H1 (cell line): Measurements from ENCODE around the gene TFCP2.

Source experiments
- YY1 ChIP-seq: IDR thresholded peaks from 2 replicates; pipeline ENCODE4 v1.6.1; 2011; ENCODE audit warnings: low read depth, mild to moderate bottlenecking, low read length
- TF ChIP-seq, protein P1 (sequence below): IDR thresholded peaks from 2 replicates; pipeline ENCODE4 v1.6.1; 2011; ENCODE audit warnings: low read length, improper control_type of control experiment
- TF ChIP-seq, protein P2 (sequence below), 3 experiments: IDR thresholded peaks; 1 replicate in 2 of 3; 2 replicates in 1 of 3; pipeline versions ENCODE4 v1.5.1 to v1.6.1; 2011; ENCODE audit warnings: low read length in 3 of 3, mild to moderate bottlenecking in 3 of 3, inconsistent platforms in 2 of 3, low read depth in 1 of 3, moderate library complexity in 1 of 3; ENCODE audit not compliant: insufficient read depth in 1 of 3; ENCODE audit errors: control extremely low read depth in 1 of 3

GRCh38 chr12:51174501-51174900 is 1.6 kb upstream of the TFCP2 start:
- TF ChIP-seq, protein P1, sequence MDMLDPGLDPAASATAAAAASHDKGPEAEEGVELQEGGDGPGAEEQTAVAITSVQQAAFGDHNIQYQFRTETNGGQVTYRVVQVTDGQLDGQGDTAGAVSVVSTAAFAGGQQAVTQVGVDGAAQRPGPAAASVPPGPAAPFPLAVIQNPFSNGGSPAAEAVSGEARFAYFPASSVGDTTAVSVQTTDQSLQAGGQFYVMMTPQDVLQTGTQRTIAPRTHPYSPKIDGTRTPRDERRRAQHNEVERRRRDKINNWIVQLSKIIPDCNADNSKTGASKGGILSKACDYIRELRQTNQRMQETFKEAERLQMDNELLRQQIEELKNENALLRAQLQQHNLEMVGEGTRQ = no peak
- TF ChIP-seq YY1 = no peak
- TF ChIP-seq, protein P2, sequence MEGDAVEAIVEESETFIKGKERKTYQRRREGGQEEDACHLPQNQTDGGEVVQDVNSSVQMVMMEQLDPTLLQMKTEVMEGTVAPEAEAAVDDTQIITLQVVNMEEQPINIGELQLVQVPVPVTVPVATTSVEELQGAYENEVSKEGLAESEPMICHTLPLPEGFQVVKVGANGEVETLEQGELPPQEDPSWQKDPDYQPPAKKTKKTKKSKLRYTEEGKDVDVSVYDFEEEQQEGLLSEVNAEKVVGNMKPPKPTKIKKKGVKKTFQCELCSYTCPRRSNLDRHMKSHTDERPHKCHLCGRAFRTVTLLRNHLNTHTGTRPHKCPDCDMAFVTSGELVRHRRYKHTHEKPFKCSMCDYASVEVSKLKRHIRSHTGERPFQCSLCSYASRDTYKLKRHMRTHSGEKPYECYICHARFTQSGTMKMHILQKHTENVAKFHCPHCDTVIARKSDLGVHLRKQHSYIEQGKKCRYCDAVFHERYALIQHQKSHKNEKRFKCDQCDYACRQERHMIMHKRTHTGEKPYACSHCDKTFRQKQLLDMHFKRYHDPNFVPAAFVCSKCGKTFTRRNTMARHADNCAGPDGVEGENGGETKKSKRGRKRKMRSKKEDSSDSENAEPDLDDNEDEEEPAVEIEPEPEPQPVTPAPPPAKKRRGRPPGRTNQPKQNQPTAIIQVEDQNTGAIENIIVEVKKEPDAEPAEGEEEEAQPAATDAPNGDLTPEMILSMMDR (IDR thresholded peaks at IDR 0.05; ENCODE audit: control extremely low read depth in 1 of 3, insufficient read depth in 1 of 3, low read depth in 1 of 3, low read length in 3 of 3) = no peak
